Activated CD4-positive, alpha-beta T cell treated with anti-CD3 and anti-CD28 coated beads, Interleukin-2, Interleukin-6, amounts not matched to agents 100 ng/mL and 50 ng/mL, durations not matched to agents 16 hours and 8 hours (primary cell): Measurements from ENCODE around the gene GNB1L.

Experiments used
- DNase-seq: peaks from one replicate; pipeline ENCODE4 v3.0.0-alpha.2; 2020

GNB1L gene

DNA sequence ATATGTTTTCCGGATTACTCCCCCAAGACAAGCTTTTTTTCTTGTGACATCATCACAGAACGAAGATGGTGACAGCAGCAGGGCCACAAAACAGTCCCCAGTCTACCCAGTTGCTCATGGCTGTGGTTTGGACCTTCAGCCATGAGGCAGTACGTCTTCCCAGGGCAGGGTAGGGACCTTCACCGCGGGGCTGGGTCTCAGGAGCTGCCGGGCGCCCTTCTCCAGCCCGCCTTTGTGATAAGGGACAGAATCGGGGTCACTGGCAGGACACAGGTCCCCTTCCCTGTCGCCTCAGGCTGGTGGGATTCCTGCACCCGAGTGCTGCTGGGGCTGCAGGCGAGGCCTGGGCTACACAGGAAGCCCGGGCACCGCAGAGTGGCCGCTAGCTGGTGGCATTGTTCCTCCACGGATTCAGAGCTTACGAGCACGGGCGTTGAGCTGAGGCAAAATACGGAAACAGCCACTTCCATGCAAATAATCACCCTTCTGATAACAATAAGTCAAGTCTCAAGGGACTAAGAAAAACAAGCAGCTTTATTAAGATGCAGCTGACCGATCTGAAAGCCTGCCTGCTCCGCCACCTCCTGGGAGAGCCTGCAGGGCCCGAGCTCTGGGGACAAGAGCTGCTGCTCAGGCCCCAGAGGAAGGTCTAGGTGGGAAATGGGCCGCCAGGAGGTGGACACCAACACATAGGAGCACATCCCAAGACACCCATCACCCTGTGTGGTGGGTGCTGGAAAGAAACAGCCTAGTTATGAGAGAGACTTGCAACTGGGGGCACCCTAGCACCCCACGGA, 81.8 kb downstream of the GNB1L start:
- DNase-seq = no peak

DNA sequence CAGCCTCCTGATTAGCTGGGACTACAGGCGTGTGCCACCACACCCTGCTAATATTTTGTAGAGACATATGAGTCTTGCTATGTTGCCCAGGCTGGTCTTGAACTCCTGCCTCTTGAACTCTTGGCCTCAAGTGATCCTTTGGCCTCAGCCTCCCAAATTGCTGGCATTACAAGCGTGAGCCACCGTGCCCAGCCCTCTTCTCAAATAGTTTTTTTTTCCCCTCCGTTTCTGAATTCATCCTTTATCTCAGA, 82.3 kb downstream of the GNB1L start:
- DNase-seq = no peak

DNA sequence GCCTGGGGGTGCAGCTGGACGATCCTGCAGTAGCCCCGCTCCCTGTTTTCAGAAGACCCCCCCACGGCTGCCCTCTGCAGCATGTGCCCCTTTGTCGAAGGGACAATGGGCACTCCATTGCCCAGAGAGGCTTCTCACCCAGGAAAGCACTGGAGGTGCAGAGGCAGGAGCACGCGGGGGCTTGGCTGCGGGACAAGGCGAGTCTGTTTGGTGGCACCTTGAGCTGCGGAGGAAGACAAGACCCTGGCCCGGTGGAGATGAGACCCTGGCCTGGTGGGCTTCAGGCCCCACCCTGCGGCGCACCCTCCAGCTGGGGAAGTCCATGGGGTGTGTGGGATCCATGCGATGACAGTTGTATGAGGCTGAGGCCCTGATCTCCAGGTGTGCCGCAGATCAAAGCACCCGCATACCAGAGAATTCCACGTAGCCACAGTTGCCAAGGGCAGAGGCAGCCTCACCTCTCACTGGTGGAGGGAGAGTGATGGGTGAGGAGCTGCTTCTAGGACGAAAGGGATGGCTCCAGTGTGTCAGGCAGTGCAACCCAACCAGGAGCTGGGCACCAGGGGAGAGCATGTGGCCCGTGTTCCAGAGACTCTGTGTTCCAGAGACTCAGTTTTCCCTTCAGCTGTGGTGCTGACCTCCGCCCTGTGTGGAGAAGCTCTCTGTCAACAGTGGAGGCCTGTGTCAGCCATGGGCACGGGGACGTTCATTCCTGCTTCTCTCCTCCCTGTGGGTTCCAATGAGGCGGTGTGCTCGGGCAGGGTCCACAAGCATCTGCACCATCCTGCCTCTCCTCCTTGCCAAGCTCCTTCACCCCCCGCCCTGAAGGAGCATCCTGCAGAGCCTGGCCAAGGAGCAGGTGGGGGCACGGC, 84.1 kb downstream of the GNB1L start:
- DNase-seq = no peak

DNA sequence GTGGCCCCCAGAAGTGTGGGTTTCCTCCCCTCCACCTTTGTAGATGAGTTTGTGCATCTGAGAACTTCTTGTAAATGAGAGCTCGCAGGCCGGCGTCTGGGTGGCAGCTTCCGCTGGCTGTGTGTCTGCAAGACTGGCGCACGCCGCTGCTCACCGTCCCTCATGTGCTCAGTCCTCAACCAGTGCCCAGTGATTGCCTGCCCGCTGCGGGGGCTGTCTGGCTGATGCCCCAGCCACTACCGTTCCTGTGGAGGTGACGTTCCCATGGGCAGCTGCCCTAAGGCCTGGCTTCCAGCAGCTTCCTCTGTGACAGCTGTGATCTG, 85.3 kb downstream of the GNB1L start:
- DNase-seq = no peak

- DNase-seq = no peak
Measured at GRCh38 chr22:19767427-19768341, 87.0 kb downstream of the GNB1L start.

- DNase-seq = peak; percentile 73
Measured at GRCh38 chr22:19766511-19767426, 87.9 kb downstream of the GNB1L start.

DNA sequence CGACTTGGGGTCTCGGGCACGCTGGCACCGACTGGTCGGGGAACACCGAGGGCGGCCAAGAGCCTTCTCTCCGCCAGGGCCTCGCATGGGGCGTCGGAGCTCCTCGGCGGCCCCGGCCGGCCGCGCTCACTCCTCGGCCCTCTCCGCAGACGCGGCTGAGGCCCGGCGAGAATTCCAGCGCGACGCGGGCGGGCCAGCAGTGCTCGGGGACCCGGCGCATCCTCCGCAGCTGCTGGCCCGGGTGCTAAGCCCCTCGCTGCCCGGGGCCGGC, 88.5 kb downstream of the GNB1L start:
- no peak for DNase-seq

DNA sequence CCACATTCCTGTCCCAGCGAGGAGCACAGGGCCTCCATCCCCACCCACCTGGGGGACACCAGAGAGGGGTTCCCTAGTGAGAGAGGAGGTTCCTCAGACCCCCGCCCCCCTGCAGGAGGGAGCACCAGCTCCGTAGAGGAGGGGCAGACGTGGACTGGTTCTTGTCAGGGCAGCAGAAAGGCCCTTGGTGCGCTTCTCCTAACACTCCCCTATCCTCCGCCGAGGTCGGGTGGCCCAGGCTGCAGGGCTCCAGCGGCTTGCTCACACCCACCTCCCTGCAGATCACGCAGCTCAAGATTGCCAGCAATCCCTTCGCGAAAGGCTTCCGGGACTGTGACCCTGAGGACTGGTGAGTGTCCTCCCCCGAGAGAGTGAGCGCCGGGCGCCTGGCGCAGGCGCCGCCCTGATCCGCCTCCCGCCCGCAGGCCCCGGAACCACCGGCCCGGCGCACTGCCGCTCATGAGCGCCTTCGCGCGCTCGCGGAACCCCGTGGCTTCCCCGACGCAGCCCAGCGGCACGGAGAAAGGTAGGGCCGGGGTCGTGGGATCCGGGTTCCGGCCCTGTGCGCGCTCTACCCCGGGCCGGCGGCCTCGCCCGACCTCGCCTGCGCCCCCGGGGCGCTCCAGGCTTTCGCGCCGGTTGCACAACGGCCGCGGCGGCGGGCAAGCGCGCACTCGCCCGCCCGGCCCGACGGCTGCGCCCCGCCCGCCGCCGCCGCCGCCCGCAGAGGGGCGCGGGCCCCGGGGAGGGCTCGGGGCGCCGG, 89.0 kb downstream of the GNB1L start:
- DNase-seq = no peak

DNA sequence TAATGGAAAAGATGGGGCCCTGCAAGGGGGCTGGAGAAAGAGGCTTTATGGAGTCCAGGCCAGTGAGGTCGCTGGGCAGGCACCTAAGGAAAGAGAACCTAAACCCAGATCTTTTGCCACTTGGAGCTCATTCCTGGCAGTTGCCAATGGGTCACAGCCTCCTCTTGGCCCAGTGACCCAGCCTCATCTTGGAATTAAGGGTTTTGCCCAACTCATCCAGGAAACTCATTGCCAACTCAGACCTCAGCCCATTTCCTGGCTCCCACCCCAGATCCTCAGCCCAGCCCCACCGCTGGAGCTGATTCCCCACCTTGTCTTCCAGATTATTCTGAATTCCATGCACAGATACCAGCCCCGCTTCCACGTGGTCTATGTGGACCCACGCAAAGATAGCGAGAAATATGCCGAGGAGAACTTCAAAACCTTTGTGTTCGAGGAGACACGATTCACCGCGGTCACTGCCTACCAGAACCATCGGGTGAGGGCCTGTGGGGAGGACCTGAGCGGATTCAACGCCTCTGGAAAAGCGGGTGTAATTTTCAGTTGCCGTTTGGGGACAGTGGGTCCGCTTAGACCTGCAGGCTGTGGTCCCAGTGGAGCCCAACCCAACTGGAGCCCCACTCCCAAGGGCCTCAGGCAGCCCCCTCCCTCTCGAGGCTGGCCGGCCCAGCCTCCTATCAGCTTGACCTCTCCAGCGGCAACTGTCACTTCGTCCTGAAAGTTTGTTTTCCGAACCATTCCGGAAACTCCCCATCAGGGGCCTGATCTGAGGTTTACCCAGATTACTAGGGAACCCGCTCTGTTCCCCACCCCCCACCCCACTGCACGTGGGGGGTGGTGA, 89.8 kb downstream of the GNB1L start:
- no peak for DNase-seq

DNA sequence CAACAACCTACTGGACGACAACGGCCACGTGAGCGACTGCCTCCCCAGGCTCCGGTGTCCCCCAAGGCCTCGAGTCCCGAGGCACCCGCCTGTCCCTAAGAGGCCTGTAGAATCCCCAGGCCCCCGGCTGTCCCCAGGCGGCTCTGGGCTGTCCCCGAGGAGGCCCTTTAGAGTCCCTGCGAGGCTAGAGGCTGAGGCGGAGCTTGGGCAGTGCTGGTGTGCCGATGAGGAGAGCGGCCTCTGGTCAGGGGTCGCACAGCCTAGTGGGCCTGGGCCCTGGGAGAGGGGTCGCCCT, 90.4 kb downstream of the GNB1L start:
- DNase-seq = no peak

DNA sequence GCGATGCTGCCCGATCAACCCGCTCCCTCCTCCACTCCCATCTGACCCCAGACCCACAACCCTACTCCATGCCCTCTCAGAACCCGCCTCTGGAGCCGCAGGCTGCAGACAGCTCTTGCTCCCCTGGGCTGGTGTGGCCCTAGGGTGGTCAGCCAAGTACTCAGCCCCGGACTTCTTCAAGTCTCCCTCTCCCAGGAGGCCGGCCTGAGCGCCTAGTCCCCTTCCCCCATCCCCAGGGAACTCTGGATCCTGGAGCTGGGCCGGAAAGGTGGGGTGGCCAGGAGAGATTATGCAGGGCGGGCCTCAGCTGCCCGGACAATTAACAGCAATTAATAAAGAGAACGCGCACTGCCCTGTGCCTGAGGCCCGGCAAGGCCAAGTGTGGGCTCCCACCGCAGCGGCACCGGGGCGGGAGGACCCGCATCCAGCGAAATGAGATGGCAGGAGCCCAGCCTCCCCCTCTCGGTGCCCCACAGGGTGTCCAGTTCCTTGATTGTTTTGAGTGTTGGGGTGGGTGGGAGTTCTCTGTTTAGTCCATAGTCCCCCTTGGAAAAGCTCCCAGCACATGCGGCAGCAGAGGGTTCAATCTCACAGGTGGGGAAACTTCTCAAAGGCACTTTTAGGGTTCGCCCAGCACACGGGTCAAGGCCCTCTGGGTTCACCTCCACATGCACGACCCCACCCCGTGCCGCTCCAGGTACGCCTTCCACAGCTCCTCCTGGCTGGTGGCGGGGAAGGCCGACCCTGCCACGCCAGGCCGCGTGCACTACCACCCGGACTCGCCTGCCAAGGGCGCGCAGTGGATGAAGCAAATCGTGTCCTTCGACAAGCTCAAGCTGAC, 91.0 kb downstream of the GNB1L start:
- DNase-seq = no peak

- DNase-seq = no peak
Measured at GRCh38 chr22:19762568-19763457, 91.9 kb downstream of the GNB1L start.

DNA sequence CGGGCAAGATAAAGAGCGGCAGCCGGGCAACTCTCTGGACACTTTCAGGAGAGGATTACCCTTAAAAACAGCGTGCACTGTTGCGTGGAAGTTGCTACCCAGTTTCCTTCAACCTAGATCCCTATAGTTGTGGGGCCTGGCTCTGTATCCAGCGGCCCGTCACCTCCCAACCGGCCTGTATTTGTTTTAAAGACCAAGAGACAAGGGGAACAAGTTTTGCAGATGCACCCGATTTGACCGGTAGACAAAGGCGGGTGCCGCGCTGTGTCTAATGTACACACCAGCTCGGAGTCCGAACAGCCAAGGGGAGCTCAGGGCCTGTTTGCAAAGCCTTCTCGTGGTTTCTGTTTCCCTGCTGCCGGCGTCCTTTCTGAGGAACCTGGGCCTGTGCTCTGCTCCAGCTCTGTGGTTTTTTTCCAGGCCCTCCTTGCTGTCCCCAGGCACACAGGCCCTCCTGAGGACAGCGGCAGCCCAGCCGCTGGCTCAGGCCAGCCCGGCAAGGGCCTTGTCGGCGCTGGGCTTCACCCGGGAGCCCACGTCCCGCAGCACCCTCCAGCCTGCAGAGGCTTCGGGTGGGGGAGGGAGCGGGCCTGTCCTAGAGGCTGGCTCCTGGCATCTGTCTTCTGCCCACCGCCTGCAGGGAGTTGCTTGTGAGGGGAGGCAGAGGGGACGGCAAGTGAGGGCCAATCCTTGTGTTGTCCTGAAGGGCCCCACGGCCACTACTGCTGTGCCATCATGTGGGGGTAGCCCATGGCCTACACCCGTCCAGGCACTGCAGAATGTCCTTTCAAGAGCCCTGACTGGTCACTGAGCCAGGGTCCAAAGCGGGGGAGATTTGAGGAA, 92.7 kb downstream of the GNB1L start:
- no peak for DNase-seq

- no peak for DNase-seq
Measured at GRCh38 chr22:19760951-19761724, 93.5 kb downstream of the GNB1L start.

DNA sequence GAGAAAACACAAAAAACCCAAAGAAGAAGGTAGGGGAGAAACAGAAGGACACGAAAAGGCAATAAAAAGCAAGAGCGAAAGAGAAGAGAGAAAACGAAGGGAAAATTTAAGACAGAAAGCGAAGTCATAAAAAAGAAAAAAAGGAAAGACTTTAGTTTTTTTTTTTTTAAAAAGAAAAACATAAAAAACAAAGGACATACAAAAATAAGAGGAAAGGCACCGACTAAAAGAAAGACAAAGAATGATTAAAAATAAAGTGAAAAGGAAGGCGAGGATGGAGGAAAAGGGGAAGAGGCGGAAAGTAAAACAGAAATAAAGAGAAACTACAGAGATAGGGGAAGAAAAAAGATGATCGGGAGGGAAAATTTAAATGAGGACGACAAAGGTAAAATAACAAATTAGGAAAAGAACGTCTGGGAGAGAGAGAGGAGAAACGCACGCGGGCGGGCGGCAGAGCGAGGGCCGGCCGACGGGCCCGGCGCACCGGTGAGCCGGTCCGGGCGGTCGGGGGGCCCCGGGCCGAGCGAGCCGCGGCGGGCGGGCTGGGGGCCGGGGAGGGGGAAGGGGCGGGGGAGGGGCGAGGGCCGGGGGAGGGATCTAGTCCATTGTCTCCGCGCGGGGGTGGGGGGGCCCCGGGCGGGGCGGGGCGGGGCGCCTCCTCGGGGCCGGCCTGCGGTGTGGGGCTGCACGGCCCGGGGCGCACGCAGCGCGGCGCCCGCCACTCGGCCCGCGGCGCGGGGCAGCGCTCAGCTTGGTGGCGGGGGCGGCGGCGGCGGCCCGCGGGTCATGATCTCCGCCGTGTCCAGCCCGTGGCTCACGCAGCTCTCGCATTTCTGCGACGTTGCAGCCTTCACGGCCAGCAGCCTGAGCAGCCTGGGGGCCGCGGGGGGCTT, 94.4 kb downstream of the GNB1L start, which contains the start of gene TBX1:
TBX1 (plus strand) TSS at position 721 of the 893 bp plus-strand sequence; CDS start at position 787, 66 bp downstream.
- DNase-seq = no peak

DNA sequence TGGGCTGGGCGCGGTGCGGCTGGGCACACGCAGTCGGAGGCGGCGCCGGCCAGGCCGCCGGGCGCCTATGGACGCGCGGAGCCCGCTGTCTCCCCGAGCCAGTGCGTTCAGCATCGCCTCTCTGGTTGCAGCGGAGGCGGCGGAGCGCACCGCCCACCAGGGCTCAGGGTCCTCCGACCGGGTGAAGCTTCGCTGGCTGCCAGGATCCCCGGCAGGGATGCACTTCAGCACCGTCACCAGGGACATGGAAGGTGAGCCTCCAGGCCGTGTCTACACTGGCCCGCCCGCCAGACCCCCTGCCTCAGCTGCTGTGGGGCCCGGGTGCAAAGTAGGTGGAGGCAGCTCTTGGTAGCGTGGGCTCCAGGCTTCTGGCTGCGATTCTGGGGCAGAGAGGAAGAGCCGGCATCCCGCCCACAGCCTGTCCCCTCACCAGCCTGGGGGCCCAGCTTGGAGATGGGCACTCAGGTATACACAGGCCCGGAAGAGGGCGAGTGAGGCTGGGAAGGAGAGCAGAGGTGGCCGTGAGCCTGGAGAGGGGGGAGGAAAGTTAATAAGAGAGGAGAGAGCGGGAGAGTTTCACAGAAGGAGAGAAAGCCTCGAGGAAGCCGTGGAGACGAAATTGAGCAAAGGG, 95.1 kb downstream of the GNB1L start:
- no peak for DNase-seq
